Neuronal stem cell (in vitro differentiated cells): ENCODE results near the gene HGD.

Source experiments
- DNase-seq: peaks from one replicate; pipeline ENCODE4 v3.0.0-alpha.2; 2013; ENCODE audit warnings: low spot score
- H2AFZ ChIP-seq: one replicate; pipeline ENCODE4 v1.6.1; 2013; ENCODE audit warnings: mild to moderate bottlenecking, low read length, inconsistent platforms
- H2AK5ac ChIP-seq: 2 replicates; pipeline ENCODE4 v1.6.1; 2013; ENCODE audit warnings: low read depth, mild to moderate bottlenecking, inconsistent platforms, low read length, moderate library complexity, mixed read lengths
- H2BK120ac ChIP-seq: 2 replicates; pipeline ENCODE4 v1.6.1; 2013; ENCODE audit warnings: low read depth, mild to moderate bottlenecking, inconsistent platforms, low read length, moderate library complexity, mixed read lengths
- H2BK12ac ChIP-seq: one replicate; pipeline ENCODE4 v1.6.1; 2013; ENCODE audit warnings: low read length, inconsistent platforms
- H2BK15ac ChIP-seq: 2 replicates; pipeline ENCODE4 v1.6.1; 2013; ENCODE audit warnings: mild to moderate bottlenecking, low read length, inconsistent platforms, mixed read lengths
- H2BK5ac ChIP-seq: one replicate; pipeline ENCODE4 v1.6.1; 2013; ENCODE audit warnings: inconsistent platforms, mild to moderate bottlenecking, low read length, moderate library complexity
- H3K14ac ChIP-seq: one replicate; pipeline ENCODE4 v1.6.1; 2013; ENCODE audit warnings: low read length, inconsistent platforms
- H3K18ac ChIP-seq: 2 replicates; pipeline ENCODE4 v1.6.1; 2013; ENCODE audit warnings: low read length, inconsistent platforms
- H3K23ac ChIP-seq: 2 replicates; pipeline ENCODE4 v1.6.1; 2013; ENCODE audit warnings: low read depth, mild to moderate bottlenecking, mixed read lengths, low read length, inconsistent platforms; ENCODE audit not compliant: poor library complexity
- H3K27ac ChIP-seq: replicated peaks from 3 replicates; pipeline ENCODE4 v1.5.1; 2013; ENCODE audit warnings: low read length, inconsistent platforms
- H3K27me3 ChIP-seq, 3 experiments: 2 replicates each; pipeline ENCODE4 v1.6.1; 2013; ENCODE audit warnings: low read length in 3 of 3, mild to moderate bottlenecking in 2 of 3, inconsistent platforms in 1 of 3, low read depth in 1 of 3, mixed read lengths in 1 of 3, moderate library complexity in 1 of 3; ENCODE audit not compliant: control insufficient read depth in 3 of 3, insufficient read depth in 3 of 3
- H3K36me3 ChIP-seq, 2 donors: replicated peaks in 1 of 2; 2 replicates each; pipeline ENCODE4 v1.6.1; 2013; ENCODE audit warnings: low read length in 2 of 2; ENCODE audit not compliant: control insufficient read depth in 2 of 2, insufficient read depth in 2 of 2
- H3K4ac ChIP-seq: 2 replicates; pipeline ENCODE4 v1.6.1; 2013; ENCODE audit warnings: inconsistent platforms, mild to moderate bottlenecking, low read length, moderate library complexity
- H3K4me1 ChIP-seq, 2 donors: 1 replicate in 1 of 2; 2 replicates in 1 of 2; pipeline ENCODE4 v1.6.1; 2013; ENCODE audit warnings: low read length in 2 of 2, low read depth in 1 of 2; ENCODE audit not compliant: control insufficient read depth in 2 of 2, insufficient read depth in 1 of 2
- H3K4me2 ChIP-seq: one replicate; pipeline ENCODE4 v1.6.1; 2013; ENCODE audit warnings: mild to moderate bottlenecking, low read length, inconsistent platforms; ENCODE audit not compliant: insufficient read depth, poor library complexity, severe bottlenecking
- H3K4me3 ChIP-seq, 2 donors: 2 replicates each; pipeline ENCODE4 v1.5.1; 2013; ENCODE audit warnings: low read length in 2 of 2, mild to moderate bottlenecking in 2 of 2, inconsistent platforms in 1 of 2, moderate library complexity in 1 of 2
- H3K79me1 ChIP-seq: one replicate; pipeline ENCODE4 v1.6.1; 2013; ENCODE audit warnings: low read depth, mild to moderate bottlenecking, inconsistent platforms, low read length, moderate library complexity
- H3K9ac ChIP-seq: one replicate; pipeline ENCODE4 v1.6.1; 2013; ENCODE audit warnings: mild to moderate bottlenecking, low read depth, low read length, inconsistent platforms; ENCODE audit not compliant: poor library complexity
- H3K9me3 ChIP-seq, 2 donors: replicated peaks in 1 of 2; 2 replicates each; pipeline versions ENCODE3 to v1.6.1; 2013; ENCODE audit warnings: low read length in 2 of 2, mild to moderate bottlenecking in 2 of 2, inconsistent platforms in 1 of 2, low read depth in 1 of 2, mixed read lengths in 1 of 2, moderate library complexity in 1 of 2; ENCODE audit not compliant: control insufficient read depth in 2 of 2, insufficient read depth in 1 of 2
- H4K8ac ChIP-seq: one replicate; pipeline ENCODE4 v1.6.1; 2013; ENCODE audit warnings: low read depth, mild to moderate bottlenecking, inconsistent platforms, low read length, moderate library complexity
- H4K91ac ChIP-seq: one replicate; pipeline ENCODE4 v1.6.1; 2013; ENCODE audit warnings: low read length, low read depth, mild to moderate bottlenecking, inconsistent platforms; ENCODE audit not compliant: poor library complexity
- WGBS, 2 donors: extraction: QIAGEN DNeasy Blood & Tissue Kit; methylation state at CpG; one replicate each; pipeline ENCODE4 v1.1.7; 2013; ENCODE audit warnings: missing lambda C conversion rate in 2 of 2, mixed read lengths in 1 of 2; ENCODE audit not compliant: insufficient read length in 2 of 2, insufficient replicate concordance in 1 of 2; ENCODE audit errors: extremely low coverage in 2 of 2; 5-methylcytosine and 5-hydroxymethylcytosine counted together

HGD gene

DNA sequence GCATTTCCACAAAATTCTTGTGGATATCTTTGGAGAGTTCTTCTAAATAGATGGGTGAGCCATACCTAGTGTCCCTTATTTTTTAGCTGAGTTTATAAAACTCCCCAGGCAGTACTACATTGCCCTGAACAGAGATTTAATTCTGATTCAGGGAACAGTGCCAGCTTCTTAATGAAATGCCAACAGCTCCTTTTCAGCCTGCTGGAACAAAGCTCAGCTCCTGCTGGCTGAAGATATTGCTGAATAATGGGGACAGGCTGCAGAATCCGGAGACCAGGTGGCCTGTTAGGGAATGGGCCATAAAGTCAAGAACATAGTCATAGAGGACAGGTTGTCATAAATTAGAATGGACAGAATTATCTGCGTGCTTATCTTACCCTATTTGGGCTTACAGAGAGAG, 8.9 kb downstream of the HGD start:
- no peak overlapping the region for H2BK120ac ChIP-seq
- no peak overlapping the region for H3K27ac ChIP-seq
- H2AK5ac ChIP-seq = no peak overlapping the region
- H3K9me3 ChIP-seq = no peaks in the 10 kb centered on the region
- no peak overlapping the region for H2AFZ ChIP-seq
- H3K14ac ChIP-seq = no peak overlapping the region
- H3K27me3 ChIP-seq = no peaks in the 10 kb centered on the region
- H3K23ac ChIP-seq = no peak overlapping the region
- H4K8ac ChIP-seq = no peak overlapping the region
- no peak overlapping the region for H3K4me3 ChIP-seq
- no peak overlapping the region for H2BK15ac ChIP-seq
- no peak overlapping the region for H3K4me2 ChIP-seq
- H4K91ac ChIP-seq = no peak overlapping the region
- DNase-seq = no peak
- H3K4me1 ChIP-seq = peaks cover 0 to 2% of the 10 kb centered on the region in 2 donors
- H3K79me1 ChIP-seq = no peaks in the 10 kb centered on the region
- H3K18ac ChIP-seq = no peak overlapping the region
- H3K4ac ChIP-seq = no peak overlapping the region
- H3K9ac ChIP-seq = no peak overlapping the region
- no peak overlapping the region for H2BK12ac ChIP-seq
- no peaks in the 10 kb centered on the region for H3K36me3 ChIP-seq
- H2BK5ac ChIP-seq = no peak overlapping the region
- WGBS, 2 donors = no CpG with 5 or more reads among the region's 2 CpGs

- no CpG with 5 or more reads among the region's 2 CpGs for WGBS, 2 donors
These were observed 11.5 kb downstream of the HGD start for GRCh38 chr3:120670576-120670975.

GRCh38 chr3:120664926-120665325, 17.1 kb downstream of the HGD start:
- Histone ChIP-seq H3K4me3 (no peak overlapping the region), H2BK5ac (no peak overlapping the region)

More at GRCh38 chr3:120670576-120670975, 11.5 kb downstream of the HGD start:
- no peak overlapping the region for H2BK15ac ChIP-seq
- DNase-seq = no peak
- no peak overlapping the region for H3K4me2 ChIP-seq
- no peak overlapping the region for H2BK120ac ChIP-seq
- H4K91ac ChIP-seq = no peak overlapping the region
- no peak overlapping the region for H3K9ac ChIP-seq
- H2BK12ac ChIP-seq = no peak overlapping the region
- no peaks in the 10 kb centered on the region for H3K79me1 ChIP-seq
- H3K27ac ChIP-seq = no peak overlapping the region
- H3K18ac ChIP-seq = no peak overlapping the region
- H2BK5ac ChIP-seq = no peak overlapping the region
- no peak overlapping the region for H2AFZ ChIP-seq
- no peak overlapping the region for H3K4ac ChIP-seq
- no peaks in the 10 kb centered on the region for H3K36me3 ChIP-seq
- no peaks in the 10 kb centered on the region for H3K4me1 ChIP-seq
- no peak overlapping the region for H3K4me3 ChIP-seq
- H3K27me3 ChIP-seq = no peaks in the 10 kb centered on the region
- H3K9me3 ChIP-seq = no peaks in the 10 kb centered on the region
- H2AK5ac ChIP-seq = no peak overlapping the region
- no peak overlapping the region for H4K8ac ChIP-seq
- no peak overlapping the region for H3K23ac ChIP-seq
- H3K14ac ChIP-seq = no peak overlapping the region

GRCh38 chr3:120661945-120662344, 20.1 kb downstream of the HGD start:
- Histone ChIP-seq H2BK15ac (no peak overlapping the region), H3K14ac (no peak overlapping the region), H3K18ac (no peak overlapping the region), H3K27ac (no peak overlapping the region), H2BK12ac (no peak overlapping the region), H3K23ac (no peak overlapping the region), H2AK5ac (no peak overlapping the region), H3K79me1 (no peaks in the 10 kb centered on the region), H2BK120ac (no peak overlapping the region), H4K91ac (no peak overlapping the region), H3K27me3 (no peaks in the 10 kb centered on the region), H3K4me3 (no peak overlapping the region), H4K8ac (no peak overlapping the region), H3K4me1 (no peaks in the 10 kb centered on the region), H2AFZ (no peak overlapping the region), H3K9me3 (peaks cover 0 to 8% of the 10 kb centered on the region in 2 donors), H2BK5ac (no peak overlapping the region), H3K9ac (no peak overlapping the region), H3K36me3 (no peaks in the 10 kb centered on the region), H3K4me2 (no peak overlapping the region), H3K4ac (no peak overlapping the region)
- no peak for DNase-seq
- 0 to 100% methylated on average over 1 of the region's 5 CpGs for WGBS, 2 donors

More at GRCh38 chr3:120664926-120665325, 17.1 kb downstream of the HGD start:
- Histone ChIP-seq H2AK5ac (no peak overlapping the region), H4K8ac (no peak overlapping the region), H3K4me2 (no peak overlapping the region), H3K27me3 (no peaks in the 10 kb centered on the region), H3K79me1 (no peaks in the 10 kb centered on the region), H2BK15ac (no peak overlapping the region), H3K9ac (no peak overlapping the region), H3K4me1 (no peaks in the 10 kb centered on the region), H2BK12ac (no peak overlapping the region), H3K23ac (no peak overlapping the region), H3K4ac (no peak overlapping the region), H3K18ac (no peak overlapping the region), H3K9me3 (no peaks in the 10 kb centered on the region), H2AFZ (no peak overlapping the region), H3K14ac (no peak overlapping the region), H2BK120ac (no peak overlapping the region), H3K27ac (no peak overlapping the region), H4K91ac (no peak overlapping the region), H3K36me3 (no peaks in the 10 kb centered on the region)
- no peak for DNase-seq
